Right lobe of liver (tissue), 6 donors: ENCODE data around the gene TNIK. TPM values are rescaled to one million over a fixed set of nuclear protein-coding genes. Genes with fewer than 3 reads are reported as not detected.

Experiments
- ATAC-seq, 4 donors: fragments of 200-7000 bp; cut with Tn5 transposase; one replicate each; pipeline ENCODE4 v1.9.1; 2020; ENCODE audit warnings: mild to moderate bottlenecking in 4 of 4, moderate library complexity in 4 of 4
- DNase-seq, 3 donors: peaks; one replicate each; pipeline ENCODE4 v3.0.0-alpha.2; 2020
- H3K27ac ChIP-seq, 3 donors: fragments of 200-600 bp; one replicate each; pipeline ENCODE4 v1.8.0; 2022
- H3K27me3 ChIP-seq, 2 donors: fragments of 200-600 bp; one replicate each; pipeline ENCODE4 v1.8.0; 2022
- H3K36me3 ChIP-seq, 4 donors: fragments of 200-600 bp; sonication (generic) in 1 of 4; one replicate each; pipeline versions ENCODE4 v1.5.1 to v1.8.0; 2017 to 2022; ENCODE audit warnings: control low read depth in 1 of 4
- H3K4me1 ChIP-seq, 4 donors: fragments of 200-600 bp; sonication (generic) in 1 of 4; one replicate each; pipeline versions ENCODE4 v1.5.1 to v1.8.0; 2017 to 2022; ENCODE audit warnings: control low read depth in 1 of 4
- H3K4me3 ChIP-seq, 3 donors: fragments of 200-600 bp; one replicate each; pipeline ENCODE4 v1.8.0; 2022
- H3K9me3 ChIP-seq, 4 donors: fragments of 200-600 bp; sonication (generic) in 1 of 4; one replicate each; pipeline versions ENCODE4 v1.5.1 to v1.8.0; 2017 to 2022; ENCODE audit warnings: control low read depth in 1 of 4
- POLR2A ChIP-seq: fragments of 450-650 bp; IDR thresholded peaks from one replicate; pipeline ENCODE4 v1.6.1; 2017; ENCODE audit warnings: antibody characterized with exemption, mild to moderate bottlenecking
- WGBS: methylation state at CpG from one replicate; pipeline ENCODE4 v1.1.6; 2018; ENCODE audit warnings: low coverage, low lambda C conversion rate; ENCODE audit not compliant: insufficient coverage; ENCODE audit errors: missing lambda C conversion rate; 5-methylcytosine and 5-hydroxymethylcytosine counted together
- intact Hi-C, 2 donors: fragments of 100-400 bp; cut with DNase I; formaldehyde crosslinking; loops; one replicate each; pipeline versions ENCODE4 v1.11.2 to v1.14.1; 2022
- total RNA-seq, 6 experiments: library from RNA; depleted of rRNA in 2 of 6; stranded (reverse); fragments of >200 nt in 2 of 6; fragmentation: NEBNext Ultra II Directional in 3 of 6; extraction: Animal tissue kit (Norgen Biotek cat#: 25700) in 3 of 6; gene quantifications; one replicate each; pipeline versions ENCODE4 v1.1.0 to v1.2.4, GENCODE V29; 2016 to 2023
- TF ChIP-seq, protein P1 (sequence below), 4 donors: fragments of 200-600 bp in 3 of 4; fragments of 450-650 bp in 1 of 4; IDR thresholded peaks; one replicate each; pipeline versions ENCODE4 v1.5.1 to v1.8.0; 2016 to 2022; ENCODE audit warnings: antibody characterized with exemption in 4 of 4, mild to moderate bottlenecking in 2 of 4
- donor health status: DM: no; HTN: yes; CAD: no.
- donor health status: DM: no; HTN: no; CAD: no.
- donor health status: DM: no; HTN: no; CAD: no.
- donor health status: DM: no; HTN: yes; CAD: no.
- donor health status: DM: no; HTN: yes; CAD: no.

The TNIK gene
- total RNA-seq, 6 experiments from 2014 or later = 5.2 to 8.0 (median 6.8) TPM

DNA sequence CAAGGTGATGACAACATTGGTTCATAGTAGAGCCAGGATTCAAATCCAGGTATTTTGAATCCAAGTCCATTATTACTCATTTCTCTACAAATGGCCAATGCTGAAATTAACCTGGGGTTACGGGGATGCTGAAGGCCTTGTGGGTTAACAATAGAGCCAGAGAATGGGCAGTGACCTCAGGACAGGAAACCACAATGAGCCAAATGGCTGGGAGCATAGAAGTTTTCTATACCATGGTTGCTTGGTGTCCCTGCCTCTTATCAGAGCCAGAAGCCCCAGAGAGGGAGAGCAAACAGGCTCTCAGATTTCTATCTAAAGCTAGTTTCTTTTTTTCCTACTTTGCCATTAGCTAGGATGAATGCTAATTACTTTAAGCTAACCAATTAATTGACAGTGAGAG is 82.3 kb downstream of the TNIK start:
- TF ChIP-seq, protein P1, sequence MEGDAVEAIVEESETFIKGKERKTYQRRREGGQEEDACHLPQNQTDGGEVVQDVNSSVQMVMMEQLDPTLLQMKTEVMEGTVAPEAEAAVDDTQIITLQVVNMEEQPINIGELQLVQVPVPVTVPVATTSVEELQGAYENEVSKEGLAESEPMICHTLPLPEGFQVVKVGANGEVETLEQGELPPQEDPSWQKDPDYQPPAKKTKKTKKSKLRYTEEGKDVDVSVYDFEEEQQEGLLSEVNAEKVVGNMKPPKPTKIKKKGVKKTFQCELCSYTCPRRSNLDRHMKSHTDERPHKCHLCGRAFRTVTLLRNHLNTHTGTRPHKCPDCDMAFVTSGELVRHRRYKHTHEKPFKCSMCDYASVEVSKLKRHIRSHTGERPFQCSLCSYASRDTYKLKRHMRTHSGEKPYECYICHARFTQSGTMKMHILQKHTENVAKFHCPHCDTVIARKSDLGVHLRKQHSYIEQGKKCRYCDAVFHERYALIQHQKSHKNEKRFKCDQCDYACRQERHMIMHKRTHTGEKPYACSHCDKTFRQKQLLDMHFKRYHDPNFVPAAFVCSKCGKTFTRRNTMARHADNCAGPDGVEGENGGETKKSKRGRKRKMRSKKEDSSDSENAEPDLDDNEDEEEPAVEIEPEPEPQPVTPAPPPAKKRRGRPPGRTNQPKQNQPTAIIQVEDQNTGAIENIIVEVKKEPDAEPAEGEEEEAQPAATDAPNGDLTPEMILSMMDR (IDR thresholded peaks at IDR 0.05) = no peak
- TF ChIP-seq POLR2A = no peak
- Histone ChIP-seq H3K9me3 (no peaks in the 10 kb centered on the region), H3K27me3 (no peaks in the 10 kb centered on the region), H3K4me3 (no peak overlapping the region), H3K36me3 (no peaks in the 10 kb centered on the region), H3K27ac (no peak overlapping the region), H3K4me1 (peaks cover 0 to 13% (median 2%) of the 10 kb centered on the region in 4 donors)
- no peak for DNase-seq
- WGBS = 71% methylated on average over 1 of the region's 1 CpG
- no peak for ATAC-seq
- intact Hi-C loops = no loop called here

GRCh38 chr3:171376596-171376947 is 83.6 kb downstream of the TNIK start:
- H3K27ac ChIP-seq = peak overlapping the region in 1 of 3 donors; percentile 30

GRCh38 chr3:171375666-171376595 is 84.3 kb downstream of the TNIK start:
- TF ChIP-seq, protein P1 (IDR thresholded peaks at IDR 0.05) = no peak
- no peak for TF ChIP-seq POLR2A
- H3K9me3 ChIP-seq = no peaks in the 10 kb centered on the region
- H3K27ac ChIP-seq = peak overlapping the region in 2 of 3 donors; percentile 30 to 35
- H3K36me3 ChIP-seq = no peaks in the 10 kb centered on the region
- no peak for DNase-seq
- intact Hi-C loops = no loop called here
- H3K27me3 ChIP-seq = no peaks in the 10 kb centered on the region
- peak; percentile 69 to 82 (median 76) for ATAC-seq
- H3K4me1 ChIP-seq = peaks cover 0 to 13% (median 2%) of the 10 kb centered on the region in 4 donors
- no peak overlapping the region for H3K4me3 ChIP-seq
- WGBS = 36% methylated on average over 10 of the region's 11 CpGs

More at GRCh38 chr3:171376596-171376947, 83.6 kb downstream of the TNIK start:
- Histone ChIP-seq H3K27me3 (no peaks in the 10 kb centered on the region), H3K4me3 (no peak overlapping the region), H3K36me3 (no peaks in the 10 kb centered on the region), H3K4me1 (peaks cover 0 to 13% (median 2%) of the 10 kb centered on the region in 4 donors), H3K9me3 (no peaks in the 10 kb centered on the region)
- intact Hi-C loops = no loop called here
- DNase-seq = no peak
- no peak for ATAC-seq
- TF ChIP-seq, protein P1 (IDR thresholded peaks at IDR 0.05) = no peak
- no peak for TF ChIP-seq POLR2A

DNA sequence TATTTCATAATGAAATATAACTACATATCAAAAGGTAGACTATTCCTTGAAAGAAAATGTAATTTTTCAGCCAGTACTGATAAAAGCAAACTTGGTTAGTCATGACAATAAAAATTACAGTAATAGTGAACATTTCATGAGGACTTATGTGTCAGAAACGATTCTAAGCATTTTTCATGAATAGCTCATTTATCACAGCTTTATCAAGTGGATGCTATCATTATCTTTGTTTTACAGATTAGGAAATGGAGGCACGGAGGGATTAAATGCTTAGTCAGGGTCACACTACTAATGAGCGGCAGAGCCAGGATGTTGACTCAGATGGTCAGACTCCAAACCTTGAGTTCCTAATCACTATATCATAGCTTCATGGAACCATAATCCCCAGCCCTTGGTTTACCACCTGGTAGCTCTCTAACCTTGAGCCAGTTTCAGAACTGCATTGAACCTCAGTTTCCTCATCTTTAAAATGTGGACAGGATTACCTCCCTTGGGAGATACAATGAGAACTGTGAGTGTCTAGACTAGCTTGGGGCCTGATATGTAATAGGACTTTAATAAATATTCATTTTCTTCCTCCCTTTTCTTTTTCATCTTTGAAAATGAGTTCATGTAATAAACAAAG is 85.4 kb downstream of the TNIK start:
- Histone ChIP-seq H3K4me3 (no peak overlapping the region), H3K36me3 (no peaks in the 10 kb centered on the region), H3K9me3 (no peaks in the 10 kb centered on the region), H3K27ac (no peak overlapping the region), H3K27me3 (no peaks in the 10 kb centered on the region), H3K4me1 (peaks cover 0 to 13% (median 2%) of the 10 kb centered on the region in 4 donors)
- DNase-seq = no peak
- TF ChIP-seq, protein P1 (IDR thresholded peaks at IDR 0.05) = no peak
- intact Hi-C loops = no loop called here
- WGBS = 57% methylated on average over 3 of the region's 3 CpGs
- peak in 1 of 4 donors; percentile 25 for ATAC-seq
